RWPE2 (cell line): Measurements from ENCODE around the gene CERK.

ENCODE experiments used
- ATAC-seq: fragments of 200-7000 bp; cut with Tn5 transposase; 3 replicates; pipeline ENCODE4 v1.9.1; 2021; ENCODE audit warnings: low read depth
- DNase-seq: peaks from one replicate; pipeline ENCODE4 v3.0.0-alpha.2; 2020; ENCODE audit warnings: low spot score
- H3K27ac ChIP-seq: fragments of 450-650 bp; 2 replicates; pipeline ENCODE4 v1.5.1; 2017; ENCODE audit warnings: mild to moderate bottlenecking; ENCODE audit not compliant: poor library complexity, severe bottlenecking
- H3K27me3 ChIP-seq: fragments of 250-450 bp; sonication (Bioruptor Pico); 2 replicates; pipeline ENCODE4 v1.5.1; 2021; ENCODE audit warnings: mild to moderate bottlenecking, moderate library complexity; ENCODE audit not compliant: insufficient read depth, poor library complexity, severe bottlenecking
- H3K36me3 ChIP-seq: fragments of 250-450 bp; sonication (Bioruptor Pico); 2 replicates; pipeline ENCODE4 v1.5.1; 2020; ENCODE audit warnings: low read depth, mild to moderate bottlenecking, moderate library complexity
- H3K4me1 ChIP-seq: fragments of 250-450 bp; sonication (Bioruptor Pico); 2 replicates; pipeline ENCODE4 v1.5.1; 2021; ENCODE audit warnings: mild to moderate bottlenecking, moderate library complexity; ENCODE audit not compliant: insufficient read depth, poor library complexity, severe bottlenecking
- H3K4me3 ChIP-seq: fragments of 250-450 bp; sonication (Bioruptor Pico); 2 replicates; pipeline ENCODE4 v1.5.1; 2021; ENCODE audit warnings: mild to moderate bottlenecking, moderate library complexity; ENCODE audit not compliant: severe bottlenecking
- H3K9me3 ChIP-seq: fragments of 250-450 bp; sonication (Bioruptor Pico); 2 replicates; pipeline ENCODE4 v1.5.1; 2021; ENCODE audit warnings: mild to moderate bottlenecking, moderate library complexity; ENCODE audit not compliant: severe bottlenecking
- CTCF ChIP-seq: fragments of 450-650 bp; IDR thresholded peaks from one replicate; pipeline ENCODE4 v1.5.1; 2017; ENCODE audit warnings: mild to moderate bottlenecking, moderate library complexity; ENCODE audit not compliant: poor library complexity, severe bottlenecking

The CERK gene

DNA sequence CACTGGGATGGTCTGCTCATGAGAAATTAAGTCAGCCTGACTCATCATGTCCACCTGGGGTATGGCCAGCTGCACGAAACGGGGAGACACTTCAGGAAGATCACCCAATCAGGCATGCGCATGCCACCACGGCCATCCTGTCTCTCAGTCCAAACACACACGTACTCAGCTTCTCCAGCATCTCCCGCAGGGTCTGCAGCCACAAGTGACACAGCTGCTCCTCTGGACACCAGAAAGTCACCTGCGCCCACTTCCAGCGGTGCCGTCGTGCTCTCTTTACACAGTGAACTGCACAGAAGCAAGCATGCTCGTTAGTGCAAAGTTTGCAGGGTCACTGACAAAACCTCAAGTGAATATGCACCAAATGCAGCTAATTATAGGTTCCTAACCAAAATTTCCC, 18.1 kb downstream of the CERK start:
- no peak overlapping the region for H3K27ac ChIP-seq
- H3K9me3 ChIP-seq: no peaks in the 10 kb centered on the region
- H3K4me1 ChIP-seq: peaks cover 4% of the 10 kb centered on the region
- no peak overlapping the region for H3K4me3 ChIP-seq
- no peak for TF ChIP-seq CTCF
- no peaks in the 10 kb centered on the region for H3K27me3 ChIP-seq
- DNase-seq: no peak
- H3K36me3 ChIP-seq: peaks cover 27% of the 10 kb centered on the region
- no peak for ATAC-seq

- DNase-seq: no peak
- Histone ChIP-seq H3K27ac (no peak overlapping the region), H3K4me3 (no peak overlapping the region), H3K36me3 (peaks cover 48% of the 10 kb centered on the region), H3K9me3 (no peaks in the 10 kb centered on the region), H3K27me3 (no peaks in the 10 kb centered on the region), H3K4me1 (no peaks in the 10 kb centered on the region)
- no peak for TF ChIP-seq CTCF
- no peak for ATAC-seq
Measured at GRCh38 chr22:46714550-46714949, 23.5 kb downstream of the CERK start.

DNA sequence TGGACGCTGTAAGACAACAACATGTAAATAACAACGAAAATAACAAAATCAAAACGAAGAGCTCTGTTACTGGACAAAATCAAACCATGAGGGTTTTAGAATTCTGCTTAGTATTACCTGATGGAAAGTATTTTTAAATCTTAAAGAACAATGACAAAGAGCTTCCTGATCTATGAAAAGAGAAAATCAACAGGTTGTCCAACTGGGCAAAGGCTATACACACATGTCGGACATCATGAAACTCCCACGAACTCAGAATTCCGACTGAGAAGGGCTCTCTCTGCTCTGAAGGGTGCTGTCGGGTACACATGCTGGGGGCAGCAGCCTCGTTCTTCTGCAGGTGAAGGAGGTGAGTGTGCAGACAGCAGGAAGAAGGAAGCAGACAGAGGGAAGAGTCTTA, 25.8 kb downstream of the CERK start:
- no peak overlapping the region for H3K4me3 ChIP-seq
- peaks cover 50% of the 10 kb centered on the region for H3K36me3 ChIP-seq
- H3K27me3 ChIP-seq: no peaks in the 10 kb centered on the region
- H3K9me3 ChIP-seq: no peaks in the 10 kb centered on the region
- no peak for ATAC-seq
- H3K4me1 ChIP-seq: no peaks in the 10 kb centered on the region
- no peak overlapping the region for H3K27ac ChIP-seq
- TF ChIP-seq CTCF: no peak
- DNase-seq: no peak

GRCh38 chr22:46710806-46711205, 27.2 kb downstream of the CERK start:
- Histone ChIP-seq H3K9me3 (no peaks in the 10 kb centered on the region), H3K4me3 (no peak overlapping the region), H3K4me1 (no peaks in the 10 kb centered on the region), H3K27ac (no peak overlapping the region), H3K27me3 (no peaks in the 10 kb centered on the region), H3K36me3 (peaks cover 53% of the 10 kb centered on the region)
- no peak for DNase-seq
- no peak for TF ChIP-seq CTCF
- ATAC-seq: no peak

- Histone ChIP-seq H3K36me3 (peaks cover 40% of the 10 kb centered on the region), H3K27me3 (no peaks in the 10 kb centered on the region), H3K9me3 (no peaks in the 10 kb centered on the region), H3K27ac (no peak overlapping the region), H3K4me3 (no peak overlapping the region), H3K4me1 (no peaks in the 10 kb centered on the region)
- ATAC-seq (no peak), DNase-seq (no peak)
- no peak for TF ChIP-seq CTCF
Measured at GRCh38 chr22:46708766-46709330, 29.2 kb downstream of the CERK start.
